Loucy (cell line): ENCODE measurements around the gene ADGRG2.

Experiments
- EZH2phosphoT487 ChIP-seq: fragments of 200-600 bp; IDR thresholded peaks from 2 replicates; pipeline ENCODE4 v1.6.1; 2018; ENCODE audit warnings: antibody characterized with exemption, mild to moderate bottlenecking, moderate library complexity, borderline replicate concordance
- TF ChIP-seq, protein P1 (sequence below): fragments of 200-600 bp; sonication (generic); conservative IDR thresholded peaks from 2 replicates; pipeline ENCODE4 v1.5.1; 2014; ENCODE audit warnings: mild to moderate bottlenecking, antibody characterized with exemption, low read length

DNA sequence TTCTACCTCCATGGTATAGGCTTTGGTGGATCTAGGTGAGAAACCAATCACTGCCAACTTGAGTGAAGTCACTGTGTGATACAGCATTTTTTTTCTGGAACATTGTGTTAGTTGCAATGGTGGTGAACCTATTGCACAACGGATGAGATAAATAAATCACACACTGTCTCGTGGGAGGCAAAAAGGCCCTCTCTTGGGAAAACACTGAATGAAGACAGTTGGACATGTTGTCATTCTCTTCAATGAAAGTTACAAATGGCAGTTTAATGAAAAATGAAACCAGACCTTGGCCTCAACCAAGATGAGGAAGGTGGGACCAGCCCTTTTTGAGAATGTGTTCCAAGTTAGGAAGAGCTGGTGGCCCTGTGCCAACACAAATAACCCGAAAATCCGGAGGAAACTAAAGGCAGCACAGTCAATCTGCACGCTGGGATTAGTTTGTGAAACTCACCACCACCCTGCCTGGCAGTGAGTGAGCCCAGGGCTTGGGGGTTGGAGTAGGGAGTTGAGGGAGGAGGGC, 5.4 kb upstream of the ADGRG2 start:
- TF ChIP-seq, protein P1, sequence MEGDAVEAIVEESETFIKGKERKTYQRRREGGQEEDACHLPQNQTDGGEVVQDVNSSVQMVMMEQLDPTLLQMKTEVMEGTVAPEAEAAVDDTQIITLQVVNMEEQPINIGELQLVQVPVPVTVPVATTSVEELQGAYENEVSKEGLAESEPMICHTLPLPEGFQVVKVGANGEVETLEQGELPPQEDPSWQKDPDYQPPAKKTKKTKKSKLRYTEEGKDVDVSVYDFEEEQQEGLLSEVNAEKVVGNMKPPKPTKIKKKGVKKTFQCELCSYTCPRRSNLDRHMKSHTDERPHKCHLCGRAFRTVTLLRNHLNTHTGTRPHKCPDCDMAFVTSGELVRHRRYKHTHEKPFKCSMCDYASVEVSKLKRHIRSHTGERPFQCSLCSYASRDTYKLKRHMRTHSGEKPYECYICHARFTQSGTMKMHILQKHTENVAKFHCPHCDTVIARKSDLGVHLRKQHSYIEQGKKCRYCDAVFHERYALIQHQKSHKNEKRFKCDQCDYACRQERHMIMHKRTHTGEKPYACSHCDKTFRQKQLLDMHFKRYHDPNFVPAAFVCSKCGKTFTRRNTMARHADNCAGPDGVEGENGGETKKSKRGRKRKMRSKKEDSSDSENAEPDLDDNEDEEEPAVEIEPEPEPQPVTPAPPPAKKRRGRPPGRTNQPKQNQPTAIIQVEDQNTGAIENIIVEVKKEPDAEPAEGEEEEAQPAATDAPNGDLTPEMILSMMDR = no peak
- TF ChIP-seq EZH2phosphoT487 = no peak
